ENCODE results near the gene CDH16.

Gene CDH16

DNA sequence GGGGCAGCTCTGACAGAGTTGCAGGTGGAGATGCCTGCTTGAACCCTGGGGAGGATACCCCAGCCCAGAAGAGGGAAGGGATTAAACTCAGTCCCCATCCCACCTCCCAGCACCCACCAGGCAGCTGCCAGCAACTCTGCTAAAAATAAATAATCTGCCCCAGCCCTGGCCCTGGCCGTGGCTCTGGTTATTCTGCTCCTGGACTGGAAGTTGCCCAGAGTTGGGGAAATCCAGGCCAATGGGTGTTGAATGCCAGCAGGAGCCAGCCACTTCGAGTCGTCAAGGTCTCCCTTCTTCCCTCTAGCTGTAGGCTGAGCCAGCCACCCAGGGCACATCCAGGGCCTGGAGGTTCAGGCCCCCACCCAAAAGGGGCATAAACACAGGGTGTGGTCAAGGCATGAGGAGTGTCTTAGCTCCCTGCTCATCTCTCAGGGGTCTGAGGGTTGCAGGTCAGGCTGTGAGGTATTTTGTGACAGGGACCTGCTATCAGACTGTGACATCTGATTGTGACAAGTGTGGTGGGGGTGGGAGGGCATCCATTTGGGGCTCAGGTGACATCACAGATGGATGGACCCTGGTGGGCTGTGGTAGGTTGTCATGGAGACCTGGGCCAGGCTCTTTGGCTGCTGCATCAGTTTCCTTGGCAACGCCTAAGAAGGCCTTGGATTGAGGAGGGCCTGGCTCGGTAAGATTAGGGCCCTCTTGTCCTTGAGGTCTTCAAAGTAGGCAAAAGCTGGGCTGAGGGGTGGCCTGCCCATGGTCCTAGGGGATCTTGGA is 7.7 kb upstream of the CDH16 start:
- no peak for DNase-seq

DNA sequence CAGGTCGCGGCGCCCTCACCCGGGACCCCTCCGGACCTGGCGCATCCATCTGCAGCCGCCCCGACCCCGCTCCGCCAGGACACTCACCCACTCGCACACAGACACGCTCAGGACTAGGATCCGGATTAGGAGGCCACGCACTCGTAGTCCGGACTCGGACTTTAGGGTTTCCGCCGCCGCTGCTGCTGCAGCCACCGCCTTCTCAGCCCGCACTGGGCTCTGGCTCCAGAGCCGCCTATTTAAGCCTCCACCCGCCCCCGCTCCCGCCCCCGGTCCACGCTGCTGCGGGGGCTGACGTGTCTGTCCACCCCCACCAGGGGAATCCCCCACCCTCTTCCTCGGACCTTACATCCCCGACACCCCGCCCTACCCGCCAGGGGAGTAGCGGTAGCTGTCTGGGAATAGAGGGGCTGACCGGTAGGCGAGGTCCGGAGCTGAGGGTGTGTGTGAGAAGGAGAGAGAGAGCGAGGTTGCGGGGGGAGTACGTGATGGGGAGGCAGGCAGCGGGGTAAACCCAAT is 6.7 kb upstream of the CDH16 start, which contains the start of gene RRAD:
RRAD (minus strand) TSS at position 214 of the 519 bp plus-strand sequence. CDS start 356 bp downstream, outside the sequence.
- no peak for DNase-seq

DNA sequence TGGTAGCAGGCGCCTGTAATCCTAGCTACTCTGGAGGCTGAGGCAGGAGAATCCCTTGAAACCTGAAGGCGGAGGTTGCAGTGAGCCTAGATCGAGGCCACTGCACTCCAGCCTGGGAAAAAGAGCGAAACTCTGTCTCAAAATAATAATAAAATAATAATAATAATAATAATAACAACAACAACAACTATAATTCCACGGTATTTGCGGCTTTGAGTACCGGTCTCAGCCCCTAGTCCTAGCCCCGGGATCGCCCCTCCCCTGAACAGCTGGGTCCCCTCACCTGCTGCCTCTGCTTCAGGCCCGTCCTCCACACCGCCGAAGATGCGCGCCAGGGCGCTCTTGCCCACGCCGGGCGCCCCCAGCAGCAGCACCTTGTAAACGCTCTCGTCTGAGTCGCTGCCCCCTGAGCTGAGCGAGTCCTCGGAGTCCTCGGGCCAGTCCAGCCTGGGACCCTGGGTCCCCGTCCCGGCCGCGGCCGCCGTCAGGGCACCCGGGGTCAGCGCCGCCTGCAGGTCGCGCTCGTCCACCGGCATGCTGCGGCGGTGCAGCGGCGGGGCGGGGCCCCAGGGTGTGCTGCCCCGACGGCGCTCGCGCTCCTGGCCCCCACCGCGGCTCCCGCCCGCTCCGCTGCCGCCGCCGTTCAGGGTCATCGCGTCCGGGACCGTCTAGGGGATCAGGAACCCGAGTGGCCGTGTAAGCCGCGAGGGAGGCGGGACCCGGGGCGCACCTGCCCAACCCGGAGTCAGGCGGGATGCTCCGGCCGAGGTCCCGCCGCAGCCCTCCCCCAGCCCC is 6.0 kb upstream of the CDH16 start:
- no peak for DNase-seq

DNA sequence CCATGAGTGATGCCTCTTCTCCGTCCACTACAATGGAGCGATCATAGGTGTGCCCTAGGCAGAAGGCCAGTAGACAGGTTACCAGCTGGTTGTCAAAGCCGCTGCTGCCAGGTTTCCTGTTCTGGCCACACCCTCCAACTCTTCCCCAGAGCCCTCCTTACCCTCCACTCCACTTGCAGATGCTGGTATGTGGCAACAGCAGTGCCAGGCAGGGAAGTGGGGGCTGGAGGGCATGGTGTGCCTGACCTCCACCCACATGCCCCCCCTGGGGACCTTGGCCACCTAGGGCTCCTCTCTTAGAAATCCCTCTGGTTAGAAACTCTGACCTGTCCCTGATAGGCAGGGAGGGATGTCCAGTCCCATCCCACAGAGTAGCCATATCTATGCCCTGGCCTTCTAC is 5.2 kb upstream of the CDH16 start:
- DNase-seq = no peak

DNA sequence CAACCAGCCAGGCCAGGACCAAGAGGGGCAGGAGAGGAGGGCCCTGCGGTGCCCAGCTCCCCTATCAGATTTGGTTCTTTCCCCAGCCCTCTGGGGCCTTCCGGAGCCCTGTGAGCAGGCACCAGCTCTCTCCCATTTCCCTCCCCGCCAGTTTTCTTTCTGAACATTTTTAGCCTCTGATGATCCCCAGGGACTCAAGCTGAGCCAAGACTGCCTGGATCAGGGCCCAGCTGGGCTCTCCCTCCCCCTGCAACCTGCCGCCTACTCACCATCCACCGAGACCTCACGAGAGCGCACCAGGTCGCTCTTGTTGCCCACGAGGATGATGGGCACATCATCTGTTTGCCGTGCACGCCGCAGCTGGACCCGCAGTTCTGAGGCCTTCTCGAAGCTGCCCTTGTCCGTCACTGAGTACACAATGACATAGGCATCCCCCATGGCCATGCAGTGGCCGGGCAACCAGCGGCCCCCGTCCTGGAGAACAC is 4.6 kb upstream of the CDH16 start:
- DNase-seq = no peak

DNA sequence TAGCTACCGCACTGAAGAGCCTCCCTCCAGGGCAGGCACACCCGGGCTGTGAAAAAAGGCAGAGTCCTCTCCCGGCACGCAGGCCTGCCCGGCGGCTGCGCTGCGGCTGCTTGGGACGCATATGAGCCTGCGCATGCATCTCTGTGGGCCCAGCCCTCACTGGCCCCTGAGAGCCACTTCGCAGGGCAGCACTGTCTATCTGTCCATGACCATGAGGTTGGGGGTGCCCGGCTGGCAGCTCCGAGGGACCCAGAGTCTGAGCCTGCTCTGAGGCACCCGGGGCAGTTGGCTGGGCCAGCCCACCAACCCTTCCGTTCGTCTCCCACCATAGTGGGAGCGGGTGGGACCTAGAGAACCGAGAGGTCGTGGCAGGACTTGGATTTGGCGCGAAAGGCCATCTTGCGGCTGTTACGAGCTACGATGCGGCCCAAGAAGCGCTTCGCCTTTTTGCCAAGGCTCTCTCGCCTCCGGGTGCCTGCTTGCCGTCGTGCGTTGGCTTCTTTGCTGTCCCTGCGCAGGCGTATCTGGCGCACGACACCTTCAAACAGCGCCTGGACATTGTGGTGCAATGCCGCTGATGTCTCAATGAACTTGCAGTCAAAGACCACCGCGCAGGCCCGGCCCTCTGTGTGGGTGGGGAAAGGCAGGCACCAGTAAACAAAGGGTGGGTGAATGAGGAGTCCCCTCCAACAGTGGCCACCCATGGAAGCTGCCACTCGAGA is 3.2 kb upstream of the CDH16 start:
- no peak for DNase-seq

DNA sequence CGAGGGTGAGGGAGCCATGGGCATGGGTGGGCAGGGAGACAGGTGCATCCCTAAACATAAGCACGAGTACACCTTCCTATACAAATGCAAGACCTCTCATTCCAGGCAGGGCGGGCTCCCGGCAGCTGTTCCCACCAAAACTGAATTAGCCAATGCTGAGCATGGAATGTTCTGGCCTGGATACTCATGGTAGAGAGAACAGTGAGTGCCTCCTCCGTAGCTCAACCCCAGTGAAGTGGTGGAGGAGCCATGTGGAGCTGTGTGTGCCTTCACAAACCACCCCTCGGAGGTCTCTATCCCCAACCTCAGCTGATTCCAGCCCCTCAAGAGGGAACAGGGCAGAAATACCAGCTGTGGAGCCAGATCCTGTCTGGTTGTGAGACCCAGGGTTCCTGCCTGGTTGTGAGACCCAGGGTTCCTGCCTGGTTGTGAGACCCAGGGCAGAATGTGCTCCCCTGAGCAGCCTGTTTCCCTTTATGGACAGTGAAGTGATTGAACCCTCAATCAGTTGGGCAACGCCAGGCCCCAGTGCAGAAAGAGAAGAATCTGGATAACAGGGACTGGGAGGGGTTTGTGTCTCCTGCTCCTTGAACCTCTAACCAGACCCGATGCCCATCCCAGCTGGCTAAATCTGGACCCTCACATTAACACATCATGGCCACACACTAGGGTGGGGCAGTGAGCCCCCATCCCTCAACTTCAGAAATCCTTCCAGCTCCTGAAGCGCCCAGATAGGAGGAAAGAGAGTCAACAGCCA is 2.4 kb upstream of the CDH16 start:
- no peak for DNase-seq

DNA sequence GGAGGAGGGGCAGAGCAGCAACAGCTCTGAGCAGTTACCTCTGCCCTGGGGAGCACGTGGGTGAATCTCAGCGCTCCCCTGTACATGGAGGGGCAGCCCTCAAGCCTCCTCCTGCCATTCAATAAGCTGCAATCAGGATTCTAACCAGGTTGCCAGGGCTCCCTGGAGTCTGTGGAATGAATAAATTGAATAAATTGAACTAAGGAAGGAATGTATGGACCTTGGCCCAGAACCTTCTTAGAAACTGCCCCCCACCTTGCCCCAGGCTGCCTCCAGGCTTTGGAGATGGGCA is 1.6 kb upstream of the CDH16 start:
- no peak for DNase-seq

DNA sequence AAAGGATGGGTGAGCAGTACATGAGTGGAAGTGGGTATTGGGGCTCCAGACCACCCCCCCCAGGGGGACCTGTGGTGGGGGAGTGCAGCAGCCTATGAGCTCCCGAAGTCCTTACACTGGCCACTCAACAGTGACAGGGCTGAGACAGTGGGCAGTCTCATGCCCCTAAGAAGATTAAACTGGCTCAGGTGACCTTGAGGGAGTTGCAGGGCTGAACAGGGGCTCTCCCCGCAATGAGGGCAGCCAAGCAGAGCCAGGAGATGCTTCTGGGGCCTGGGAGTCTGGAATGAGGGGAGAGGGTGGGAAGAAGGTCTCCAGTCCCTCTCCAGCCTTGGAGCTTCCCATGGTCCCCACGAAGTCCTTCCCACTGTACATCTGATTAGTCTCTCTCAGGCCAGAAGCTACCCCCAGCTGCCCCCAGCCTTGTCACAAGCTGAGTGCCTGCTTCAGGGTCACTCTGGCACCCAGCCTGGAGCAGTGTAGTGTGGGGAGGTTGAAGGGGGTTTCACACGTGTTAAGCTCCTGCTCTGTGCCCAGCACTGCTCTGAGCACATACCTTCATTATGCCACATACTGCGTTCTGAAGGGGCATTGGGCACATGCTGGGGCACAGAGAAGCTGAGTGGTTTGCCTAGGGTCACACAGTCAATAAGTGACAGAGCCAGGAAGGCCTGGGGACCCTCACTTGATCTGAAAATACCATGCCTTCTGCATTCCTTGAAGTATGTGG is 1.0 kb upstream of the CDH16 start:
- no peak for DNase-seq

DNA sequence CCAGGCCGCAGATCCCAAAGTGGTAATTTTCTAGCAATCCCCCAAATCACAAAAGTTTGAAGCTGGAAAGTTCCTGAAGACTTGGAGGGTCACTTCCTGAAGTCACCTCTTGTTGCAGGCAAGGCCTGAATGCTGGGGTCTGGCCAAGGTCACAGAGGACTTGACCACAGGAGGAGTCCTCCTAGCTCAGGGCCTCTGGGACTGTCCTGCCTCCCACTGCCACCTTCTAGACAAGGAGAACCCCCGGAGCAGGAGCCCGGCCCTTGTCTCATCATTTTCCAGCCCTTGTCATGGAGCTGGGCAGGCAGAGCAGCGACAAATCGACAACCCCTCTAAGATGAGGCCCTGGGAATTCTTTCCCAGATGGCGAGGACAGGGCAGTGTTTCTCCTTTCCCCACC is 330 bp downstream of the CDH16 start:
- no peak for DNase-seq

DNA sequence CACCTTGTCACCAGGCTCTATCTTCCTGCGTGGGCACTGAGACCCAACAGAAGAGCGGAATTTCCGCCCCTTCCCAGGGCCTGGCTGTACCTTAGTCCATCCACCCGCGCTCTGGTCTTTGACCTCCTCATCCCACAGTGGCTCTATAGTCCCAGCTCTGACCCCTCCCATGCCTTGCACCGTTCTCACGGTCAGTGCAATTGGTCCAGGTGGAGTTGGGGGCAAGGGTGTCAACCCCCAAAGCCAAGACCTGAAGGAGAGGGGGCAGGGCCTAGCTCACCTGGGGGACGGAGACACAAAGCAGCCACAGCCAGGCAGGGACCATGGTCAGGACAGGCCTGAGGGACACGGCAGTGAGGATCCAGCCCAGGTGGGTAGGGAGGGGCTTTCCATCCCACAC is 944 bp downstream of the CDH16 start:
- no peak for DNase-seq

DNA sequence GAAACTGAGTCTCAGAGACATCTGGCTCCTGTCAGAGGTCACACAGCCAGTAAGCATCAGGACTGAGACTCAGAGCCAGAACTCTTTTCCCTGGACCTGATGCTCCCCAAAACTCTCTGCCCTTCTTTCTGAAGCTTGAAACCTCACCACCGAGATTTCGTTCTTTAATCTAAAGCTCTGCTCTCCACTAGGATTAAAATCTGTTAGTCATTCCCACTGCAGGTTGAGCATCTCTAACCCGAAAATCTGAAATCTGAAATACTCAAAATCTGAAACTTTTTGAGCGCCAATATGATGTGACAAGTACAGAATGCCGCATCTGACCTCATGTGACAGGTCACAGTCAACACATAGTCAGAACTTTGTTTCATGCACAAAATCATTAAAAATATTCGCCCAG is 2.2 kb downstream of the CDH16 start:
- no peak for DNase-seq

DNA sequence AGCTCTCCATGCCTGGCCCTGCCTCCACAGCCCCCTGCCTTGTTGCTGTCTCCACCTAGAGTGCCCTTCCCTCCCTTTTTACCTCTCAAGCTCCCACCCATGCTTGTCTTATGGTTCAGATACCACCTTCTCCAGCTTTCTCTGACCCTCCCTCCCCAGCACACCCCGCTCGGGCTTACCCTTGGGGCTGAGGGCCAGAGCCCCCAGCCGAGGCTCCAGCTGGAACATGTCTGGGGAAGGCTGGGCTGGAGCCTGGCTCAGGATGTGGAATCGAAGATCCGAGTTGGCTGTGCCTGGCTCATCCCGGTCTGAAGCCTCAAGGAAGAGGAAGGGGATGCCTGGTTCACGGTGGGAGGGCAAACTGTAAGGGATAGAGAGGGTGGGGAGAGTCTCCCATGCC is 3.6 kb downstream of the CDH16 start:
- no peak for DNase-seq

DNA sequence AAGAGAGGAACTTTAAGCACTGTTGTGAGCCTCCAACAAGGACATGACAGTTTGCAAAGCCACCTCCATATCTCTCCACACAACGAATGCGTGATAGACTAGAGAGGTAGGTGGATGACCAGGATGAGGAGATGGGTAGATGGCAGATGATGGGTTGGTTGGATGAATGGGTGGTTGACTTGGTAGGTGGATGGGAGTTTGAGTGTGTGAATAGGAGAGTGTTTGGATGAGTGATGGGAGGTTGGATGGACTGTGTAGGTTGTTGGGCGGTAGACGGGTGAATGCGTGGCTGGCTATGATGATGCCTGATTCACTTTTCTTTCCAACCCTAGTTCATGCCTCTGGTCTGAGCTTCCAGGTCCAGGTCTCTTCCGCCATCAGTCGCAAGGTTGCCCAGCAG is 4.1 kb downstream of the CDH16 start:
- no peak for DNase-seq

DNA sequence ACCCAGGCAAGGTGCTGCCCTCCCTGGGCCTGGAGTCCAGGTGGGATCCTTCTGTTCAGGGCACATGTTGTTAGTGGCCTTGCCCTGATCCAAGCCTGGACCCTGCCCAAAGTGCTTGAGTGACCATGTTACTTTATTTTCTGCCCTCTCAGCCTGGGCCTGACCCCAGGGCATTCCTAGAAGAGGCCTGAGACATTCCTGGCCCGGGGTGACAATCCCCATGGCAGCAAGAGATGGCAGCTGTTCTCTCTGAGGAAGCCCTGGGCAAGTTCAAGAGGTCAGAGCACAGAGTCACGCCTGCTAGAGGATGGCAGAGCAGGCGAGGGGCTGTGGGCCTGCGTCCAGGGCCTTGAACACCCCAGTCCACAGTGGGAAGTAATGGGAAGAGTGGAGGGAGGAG is 5.0 kb downstream of the CDH16 start:
- no peak for DNase-seq

DNA sequence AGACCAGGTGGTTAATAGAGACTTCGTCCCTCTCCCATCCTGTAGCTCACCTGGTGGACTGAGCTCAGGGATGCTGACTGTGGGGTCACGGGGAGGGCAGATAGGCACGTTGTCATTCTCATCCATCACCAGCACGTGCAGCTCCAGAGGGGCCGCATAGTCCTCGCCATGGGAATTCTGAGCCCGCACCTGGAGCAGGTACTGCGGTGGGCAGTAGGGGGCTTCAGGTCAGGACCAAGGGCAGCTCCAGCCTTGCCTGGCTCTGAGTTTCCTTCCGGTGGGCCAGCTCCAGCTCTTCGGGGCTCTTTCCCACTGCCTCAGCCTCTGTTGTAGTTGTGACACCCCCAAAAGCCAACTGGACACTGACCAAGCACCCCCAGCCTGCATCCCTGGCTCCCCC is 5.6 kb downstream of the CDH16 start:
- no peak for DNase-seq

DNA sequence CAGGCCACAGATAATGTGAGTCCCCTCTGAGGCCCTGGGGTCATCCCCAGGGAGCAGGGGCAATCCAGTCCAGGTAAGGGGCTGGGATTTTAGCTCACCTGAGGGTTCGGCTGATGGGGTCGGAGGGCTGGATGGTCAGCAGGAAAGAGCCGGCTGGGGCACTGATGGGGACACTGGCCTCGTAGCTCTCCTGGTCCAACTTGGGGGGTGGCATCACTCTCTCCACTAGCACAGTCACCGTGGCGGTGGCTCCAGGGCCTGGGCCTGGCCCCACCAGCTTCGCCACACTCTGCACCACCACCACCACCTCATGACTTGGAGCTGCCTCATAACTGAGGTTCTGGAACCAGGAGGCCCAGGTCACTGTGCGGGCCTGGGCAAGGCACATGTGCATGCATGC is 6.9 kb downstream of the CDH16 start:
- DNase-seq = no peak

DNA sequence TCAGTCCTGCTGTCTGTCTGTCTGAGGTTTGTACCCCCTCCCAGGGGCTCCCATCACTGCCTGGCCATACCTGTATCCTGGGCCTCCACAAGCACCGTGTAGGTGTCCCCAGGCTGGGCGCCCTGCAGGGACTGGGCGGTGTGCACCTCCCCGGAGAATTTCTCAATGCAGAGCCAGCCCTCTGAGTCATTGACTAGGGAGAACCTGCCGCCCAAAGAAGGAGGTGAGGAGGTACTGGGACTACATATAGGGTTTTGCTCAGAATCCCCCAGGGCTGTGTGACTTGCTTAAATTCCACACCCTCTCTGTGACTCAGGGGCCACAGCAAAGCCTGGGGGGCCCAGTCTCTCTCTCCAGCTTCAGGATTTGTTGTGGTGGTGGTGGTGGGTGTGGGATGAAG is 7.6 kb downstream of the CDH16 start:
- no peak for DNase-seq

DNA sequence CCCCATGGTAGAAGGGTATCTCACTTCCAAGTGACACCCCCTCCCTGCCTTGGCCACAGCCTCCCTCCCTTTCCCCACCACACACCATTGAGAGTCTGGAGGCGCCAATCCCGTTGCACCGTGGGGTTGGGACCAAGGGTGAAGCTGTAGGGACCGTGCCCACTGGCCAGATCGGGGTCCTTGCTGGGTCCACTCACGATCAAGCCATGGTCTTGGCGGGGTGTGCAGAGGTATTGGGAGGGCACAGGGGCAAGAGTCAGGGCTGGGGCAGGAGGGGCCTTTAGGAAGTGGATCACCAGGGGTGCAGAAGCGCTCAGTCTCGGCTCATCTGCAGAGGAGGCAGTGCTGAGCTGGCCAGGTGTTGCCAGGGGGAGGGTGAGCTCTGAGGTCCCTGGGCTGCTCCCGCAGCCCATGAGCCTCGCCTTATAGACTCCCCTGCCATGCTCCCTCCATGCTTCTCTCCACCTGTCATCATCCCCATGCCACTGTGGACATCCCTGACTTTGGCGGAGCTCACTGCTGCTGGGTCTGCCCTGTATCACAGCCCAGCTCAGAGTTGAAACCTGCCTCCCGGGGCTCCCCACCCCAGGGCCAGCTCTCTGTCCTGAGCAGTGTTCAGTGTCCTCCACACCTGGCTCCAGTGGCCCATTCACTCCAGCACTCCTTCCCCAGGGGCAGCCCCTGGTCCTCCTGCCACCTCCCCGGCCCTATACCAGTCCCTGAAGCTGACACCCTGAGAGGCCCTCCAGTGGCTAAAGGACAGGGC is 8.3 kb downstream of the CDH16 start:
- no peak for DNase-seq

DNA sequence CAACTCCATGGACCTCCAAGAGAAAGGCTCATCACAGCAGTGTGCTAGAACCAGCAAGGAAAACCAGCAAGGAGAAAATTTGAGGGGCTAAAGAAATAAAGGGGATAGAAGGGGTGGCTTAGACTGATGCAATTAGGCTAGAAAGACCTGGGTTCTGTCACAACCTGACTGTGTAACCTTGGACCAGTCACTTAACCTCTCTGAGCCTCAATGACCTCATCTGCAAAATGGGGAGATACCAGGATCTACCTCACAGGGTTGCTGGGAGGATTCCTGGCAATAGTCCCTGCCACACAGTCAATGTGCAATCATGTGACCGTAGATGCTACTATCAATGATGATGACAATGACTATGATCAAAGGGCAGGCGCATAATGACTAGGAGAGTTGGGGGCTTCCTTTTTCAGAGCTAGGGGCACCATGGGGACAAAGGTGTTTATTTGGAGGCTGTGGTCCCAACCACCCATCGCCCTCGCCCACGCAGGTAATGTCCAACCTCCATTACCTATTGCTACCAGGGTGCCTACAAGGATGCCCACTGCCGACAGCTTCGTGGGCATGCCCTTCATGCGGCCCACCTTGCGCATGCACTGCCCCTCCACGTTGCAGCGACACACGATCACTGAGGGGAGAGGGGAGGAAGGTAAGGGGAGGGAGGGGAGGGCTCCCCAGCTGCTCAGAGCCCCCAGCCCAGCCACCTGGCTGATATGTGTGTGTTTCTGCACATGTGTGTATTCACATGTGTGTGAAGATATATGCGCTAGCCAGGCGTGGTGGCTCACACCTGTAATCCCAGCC is 9.7 kb downstream of the CDH16 start:
- no peak for DNase-seq
